ENCODE data around the gene PAM. TPM values are rescaled to one million over a fixed set of nuclear protein-coding genes. Genes with fewer than 3 reads are reported as not detected.
"Not testable (repeated sequence)": the region's sequence is repeated elsewhere in the genome, so short reads cannot be mapped to it uniquely, and the experiment has no call there.

The PAM gene
- total RNA-seq, 1 experiment from 2014 or later = 142 TPM

DNA sequence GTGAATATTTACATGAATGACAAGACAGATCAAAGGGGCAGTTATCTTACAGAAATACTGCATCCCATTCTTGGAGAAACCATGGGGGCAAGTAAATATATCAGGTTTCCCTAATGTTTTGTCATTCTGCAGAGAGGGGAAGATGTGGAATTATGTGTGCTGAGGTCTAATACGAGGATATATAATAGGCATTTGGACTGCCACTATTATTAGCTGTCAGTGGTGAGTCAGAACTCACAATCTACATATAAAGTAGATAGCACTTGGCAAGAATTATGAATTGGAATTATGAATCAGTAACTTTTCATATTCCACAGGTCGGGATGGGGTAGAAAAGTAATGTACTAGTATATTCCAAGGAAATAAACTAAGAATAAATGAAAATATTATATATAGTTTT lies 243.1 kb downstream of the PAM start:
- Mint-ChIP-seq H3K27me3 (ENCODE audit: unreplicated experiment) (no peaks in the 10 kb centered on the region), H3K4me1 (ENCODE audit: low read depth, unreplicated experiment) (no peaks in the 10 kb centered on the region), H3K9me3 (ENCODE audit: low read depth, unreplicated experiment) (peaks cover 7% of the 10 kb centered on the region), H3K27ac (ENCODE audit: unreplicated experiment) (no peak overlapping the region), H3K4me3 (ENCODE audit: low read depth, unreplicated experiment) (no peak overlapping the region), H3K36me3 (ENCODE audit: insufficient read depth, unreplicated experiment) (no peaks in the 10 kb centered on the region)
- CTCF ChIA-PET = no interaction called here
- intact Hi-C loops (cut with micrococcal nuclease; ENCODE audit: unreplicated experiment) = no loop called here
- DNase-seq = no peak
- BruUV-seq (replicated peaks) = no TSS peak
- TF ChIP-seq, protein P1, sequence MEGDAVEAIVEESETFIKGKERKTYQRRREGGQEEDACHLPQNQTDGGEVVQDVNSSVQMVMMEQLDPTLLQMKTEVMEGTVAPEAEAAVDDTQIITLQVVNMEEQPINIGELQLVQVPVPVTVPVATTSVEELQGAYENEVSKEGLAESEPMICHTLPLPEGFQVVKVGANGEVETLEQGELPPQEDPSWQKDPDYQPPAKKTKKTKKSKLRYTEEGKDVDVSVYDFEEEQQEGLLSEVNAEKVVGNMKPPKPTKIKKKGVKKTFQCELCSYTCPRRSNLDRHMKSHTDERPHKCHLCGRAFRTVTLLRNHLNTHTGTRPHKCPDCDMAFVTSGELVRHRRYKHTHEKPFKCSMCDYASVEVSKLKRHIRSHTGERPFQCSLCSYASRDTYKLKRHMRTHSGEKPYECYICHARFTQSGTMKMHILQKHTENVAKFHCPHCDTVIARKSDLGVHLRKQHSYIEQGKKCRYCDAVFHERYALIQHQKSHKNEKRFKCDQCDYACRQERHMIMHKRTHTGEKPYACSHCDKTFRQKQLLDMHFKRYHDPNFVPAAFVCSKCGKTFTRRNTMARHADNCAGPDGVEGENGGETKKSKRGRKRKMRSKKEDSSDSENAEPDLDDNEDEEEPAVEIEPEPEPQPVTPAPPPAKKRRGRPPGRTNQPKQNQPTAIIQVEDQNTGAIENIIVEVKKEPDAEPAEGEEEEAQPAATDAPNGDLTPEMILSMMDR (IDR thresholded peaks at IDR 0.05; ENCODE audit: unreplicated experiment) = no peak

DNA sequence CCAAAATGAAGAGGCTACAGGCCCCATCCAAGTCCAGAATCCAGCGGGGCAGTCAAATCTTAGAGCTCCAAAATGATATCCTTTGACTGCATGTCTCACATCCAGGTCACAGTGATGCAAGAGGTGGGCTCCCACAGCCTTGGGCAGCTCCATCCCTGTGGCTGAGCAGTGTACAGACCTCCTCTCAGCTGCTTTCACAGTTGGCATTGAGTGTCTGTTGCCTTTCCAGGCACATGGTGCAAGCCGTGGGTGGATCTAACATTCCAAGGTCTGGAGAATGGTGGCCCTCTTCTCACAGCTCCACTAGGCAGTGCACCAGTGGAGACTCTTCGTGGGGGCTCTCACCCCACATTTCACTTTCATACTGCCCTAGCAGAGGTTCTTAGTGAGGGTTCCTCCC lies 244.1 kb downstream of the PAM start:
- DNase-seq = no peak
- CTCF ChIA-PET = no interaction called here
- H3K4me3 Mint-ChIP-seq (ENCODE audit: low read depth, unreplicated experiment) = no peak overlapping the region
- no TSS peak for BruUV-seq (replicated peaks)
- H3K9me3 Mint-ChIP-seq (ENCODE audit: low read depth, unreplicated experiment) = peaks cover 7% of the 10 kb centered on the region
- TF ChIP-seq, protein P1 (IDR thresholded peaks at IDR 0.05; ENCODE audit: unreplicated experiment) = no peak
- no peaks in the 10 kb centered on the region for H3K27me3 Mint-ChIP-seq (ENCODE audit: unreplicated experiment)
- intact Hi-C loops (cut with micrococcal nuclease; ENCODE audit: unreplicated experiment) = no loop called here
- no peak overlapping the region for H3K27ac Mint-ChIP-seq (ENCODE audit: unreplicated experiment)
- no peaks in the 10 kb centered on the region for H3K4me1 Mint-ChIP-seq (ENCODE audit: low read depth, unreplicated experiment)
- no peaks in the 10 kb centered on the region for H3K36me3 Mint-ChIP-seq (ENCODE audit: insufficient read depth, unreplicated experiment)

DNA sequence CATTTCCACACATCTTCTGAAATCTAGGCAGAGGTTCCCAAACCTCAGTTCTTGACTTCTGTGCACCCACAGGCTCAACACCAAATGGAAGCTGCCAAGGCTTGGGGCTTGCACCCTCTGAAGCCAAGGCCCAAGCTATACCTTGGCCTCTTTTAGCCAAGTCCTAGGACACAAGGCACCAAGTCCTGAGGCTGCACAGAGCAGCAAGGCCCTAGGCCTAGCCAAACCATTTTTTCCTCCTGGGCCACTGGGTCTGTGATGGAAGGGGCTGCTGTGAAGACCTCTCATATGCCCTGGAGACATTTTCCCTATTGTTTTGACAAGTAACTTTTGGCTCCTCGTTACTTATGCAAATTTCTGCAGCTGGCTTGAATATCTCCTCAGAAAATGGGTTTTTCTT lies 244.5 kb downstream of the PAM start:
- H3K27me3 Mint-ChIP-seq (ENCODE audit: unreplicated experiment); H3K36me3 Mint-ChIP-seq (ENCODE audit: insufficient read depth, unreplicated experiment); BruUV-seq (replicated peaks); H3K4me3 Mint-ChIP-seq (ENCODE audit: low read depth, unreplicated experiment); intact Hi-C loops (cut with micrococcal nuclease; ENCODE audit: unreplicated experiment); H3K9me3 Mint-ChIP-seq (ENCODE audit: low read depth, unreplicated experiment); DNase-seq; CTCF ChIA-PET; H3K27ac Mint-ChIP-seq (ENCODE audit: unreplicated experiment); H3K4me1 Mint-ChIP-seq (ENCODE audit: low read depth, unreplicated experiment): not testable (repeated sequence)

DNA sequence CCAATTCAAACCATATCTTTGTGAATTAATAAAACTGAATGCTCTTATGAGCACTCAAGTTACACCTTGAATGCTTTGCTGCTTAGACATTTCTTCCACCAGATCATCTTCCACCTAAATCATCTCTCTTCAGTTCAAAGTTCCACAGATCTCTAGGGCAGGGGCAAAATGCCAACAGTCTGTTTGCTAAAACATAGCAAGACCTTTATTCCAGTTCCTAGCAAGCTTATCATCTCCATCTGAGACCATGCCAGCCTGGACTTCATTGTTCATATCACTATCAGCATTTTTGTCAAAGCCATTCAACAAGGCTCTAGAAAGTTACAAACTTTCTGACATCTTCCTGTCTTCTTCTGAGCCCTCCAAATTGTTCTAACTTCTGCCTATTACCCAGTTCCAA lies 245.0 kb downstream of the PAM start:
- no TSS peak for BruUV-seq (replicated peaks)
- CTCF ChIA-PET = no interaction called here
- H3K4me1 Mint-ChIP-seq (ENCODE audit: low read depth, unreplicated experiment) = no peaks in the 10 kb centered on the region
- H3K36me3 Mint-ChIP-seq (ENCODE audit: insufficient read depth, unreplicated experiment) = no peaks in the 10 kb centered on the region
- no peak overlapping the region for H3K27ac Mint-ChIP-seq (ENCODE audit: unreplicated experiment)
- H3K4me3 Mint-ChIP-seq (ENCODE audit: low read depth, unreplicated experiment) = no peak overlapping the region
- no peaks in the 10 kb centered on the region for H3K27me3 Mint-ChIP-seq (ENCODE audit: unreplicated experiment)
- TF ChIP-seq, protein P1 (IDR thresholded peaks at IDR 0.05; ENCODE audit: unreplicated experiment) = no peak
- no peak for DNase-seq
- peaks cover 7% of the 10 kb centered on the region for H3K9me3 Mint-ChIP-seq (ENCODE audit: low read depth, unreplicated experiment)
- intact Hi-C loops (cut with micrococcal nuclease; ENCODE audit: unreplicated experiment) = no loop called here

DNA sequence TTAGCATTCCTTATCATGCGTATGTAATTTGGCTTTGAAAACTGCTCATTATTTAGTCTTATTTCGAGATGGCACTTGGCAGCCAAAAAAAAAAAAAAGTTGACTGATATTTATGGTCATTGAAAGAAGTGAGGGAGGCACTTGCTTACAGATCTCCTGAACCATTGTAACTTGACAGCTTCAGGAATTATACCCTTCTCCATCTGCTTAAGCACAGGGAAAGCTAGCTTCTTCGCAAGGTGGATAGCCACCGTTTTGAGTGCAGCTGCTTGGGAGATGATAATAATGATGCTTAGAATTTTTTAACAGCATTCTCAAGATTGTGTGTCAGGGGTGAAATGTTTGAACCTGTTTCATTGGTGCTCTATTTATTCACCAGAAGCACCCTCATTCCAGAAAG lies 248.8 kb downstream of the PAM start:
- no TSS peak for BruUV-seq (replicated peaks)
- no peak for DNase-seq
- TF ChIP-seq, protein P1 (IDR thresholded peaks at IDR 0.05; ENCODE audit: unreplicated experiment) = no peak
- H3K36me3 Mint-ChIP-seq (ENCODE audit: insufficient read depth, unreplicated experiment) = no peaks in the 10 kb centered on the region
- no peaks in the 10 kb centered on the region for H3K4me1 Mint-ChIP-seq (ENCODE audit: low read depth, unreplicated experiment)
- peaks cover 7% of the 10 kb centered on the region for H3K9me3 Mint-ChIP-seq (ENCODE audit: low read depth, unreplicated experiment)
- no peaks in the 10 kb centered on the region for H3K27me3 Mint-ChIP-seq (ENCODE audit: unreplicated experiment)
- H3K4me3 Mint-ChIP-seq (ENCODE audit: low read depth, unreplicated experiment) = no peak overlapping the region
- CTCF ChIA-PET = no interaction called here
- H3K27ac Mint-ChIP-seq (ENCODE audit: unreplicated experiment) = no peak overlapping the region
- intact Hi-C loops (cut with micrococcal nuclease; ENCODE audit: unreplicated experiment) = no loop called here
